GM23248 (cell line): ENCODE measurements around the gene MYO5A.

Experiments used
- EZH2 ChIP-seq: fragments of 200-600 bp; sonication (generic); IDR thresholded peaks from 2 replicates; pipeline ENCODE4 v1.6.1; 2018; ENCODE audit warnings: antibody characterized with exemption, mild to moderate bottlenecking; ENCODE audit not compliant: insufficient read depth, poor library complexity, severe bottlenecking
- EZH2phosphoT487 ChIP-seq: fragments of 200-600 bp; sonication (generic); IDR thresholded peaks from 2 replicates; pipeline ENCODE4 v1.6.1; 2018; ENCODE audit warnings: antibody characterized with exemption, moderate library complexity, mild to moderate bottlenecking, low read depth; ENCODE audit not compliant: insufficient read depth

DNA sequence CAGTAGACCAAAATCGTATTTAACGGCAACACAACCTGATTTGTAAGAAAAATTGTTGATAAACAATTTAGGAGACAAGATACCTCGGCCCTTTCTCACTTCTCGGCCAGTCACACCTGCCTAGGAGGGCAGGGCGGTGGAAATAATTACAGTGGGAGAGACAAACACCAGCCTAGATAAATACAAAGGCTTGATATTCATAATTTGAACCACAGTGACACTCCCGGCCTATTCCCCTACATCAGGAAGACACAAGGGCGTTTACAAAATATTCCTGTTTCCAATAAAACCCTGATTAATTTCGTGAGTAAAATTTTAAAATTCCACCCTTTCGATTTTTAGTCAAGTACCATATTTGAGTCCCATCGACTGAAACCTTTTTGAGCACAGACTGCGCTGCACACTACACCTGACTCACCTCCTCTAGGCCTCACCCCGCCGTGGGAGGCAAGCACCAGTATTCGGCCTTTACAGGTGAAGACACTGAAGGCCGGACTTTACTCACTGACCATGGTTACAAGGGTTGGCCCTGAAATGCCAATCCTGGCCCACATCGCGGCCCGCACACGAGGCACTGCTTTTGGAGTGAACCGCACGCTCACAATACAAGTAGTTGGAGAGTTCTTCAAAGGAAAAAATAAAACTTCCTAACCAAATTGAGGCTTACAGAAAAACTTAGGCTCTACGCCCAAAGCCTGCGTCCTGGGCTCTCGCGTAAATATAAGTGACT is 39.4 kb upstream of the MYO5A start:
- no peak for TF ChIP-seq EZH2phosphoT487
- TF ChIP-seq EZH2, result no peak
